ENCODE data around the gene TP63. TPM values are rescaled to one million over a fixed set of nuclear protein-coding genes. Genes with fewer than 3 reads are reported as not detected.
A peak's percentile ranks its signal among the peaks of the same experiment; 100 is the strongest.

Gene TP63
- total RNA-seq, 2 donors from 2014 or later = 0.24 to 0.30 TPM

DNA sequence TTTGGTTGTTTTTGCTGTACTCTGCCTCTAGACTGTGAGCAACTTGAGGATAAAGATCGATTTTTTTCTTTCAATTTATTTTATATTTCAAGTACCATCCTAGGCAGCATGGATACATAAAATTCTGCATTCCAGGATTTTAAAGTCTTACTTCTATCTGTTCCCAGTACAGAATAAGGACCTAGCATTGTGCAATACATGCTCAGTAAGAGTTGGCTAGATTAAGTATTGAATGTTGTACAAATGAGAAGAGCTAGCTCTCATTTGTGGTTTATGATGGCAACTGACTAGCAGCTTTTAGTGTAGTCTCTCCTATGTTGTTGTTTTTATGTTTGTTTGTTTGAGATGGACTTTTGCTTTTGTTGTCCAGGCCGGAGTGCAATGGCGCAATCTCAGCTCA, 222.7 kb downstream of the TP63 start:
- H3K27ac ChIP-seq = no peak overlapping the region
- TF ChIP-seq, protein P1, sequence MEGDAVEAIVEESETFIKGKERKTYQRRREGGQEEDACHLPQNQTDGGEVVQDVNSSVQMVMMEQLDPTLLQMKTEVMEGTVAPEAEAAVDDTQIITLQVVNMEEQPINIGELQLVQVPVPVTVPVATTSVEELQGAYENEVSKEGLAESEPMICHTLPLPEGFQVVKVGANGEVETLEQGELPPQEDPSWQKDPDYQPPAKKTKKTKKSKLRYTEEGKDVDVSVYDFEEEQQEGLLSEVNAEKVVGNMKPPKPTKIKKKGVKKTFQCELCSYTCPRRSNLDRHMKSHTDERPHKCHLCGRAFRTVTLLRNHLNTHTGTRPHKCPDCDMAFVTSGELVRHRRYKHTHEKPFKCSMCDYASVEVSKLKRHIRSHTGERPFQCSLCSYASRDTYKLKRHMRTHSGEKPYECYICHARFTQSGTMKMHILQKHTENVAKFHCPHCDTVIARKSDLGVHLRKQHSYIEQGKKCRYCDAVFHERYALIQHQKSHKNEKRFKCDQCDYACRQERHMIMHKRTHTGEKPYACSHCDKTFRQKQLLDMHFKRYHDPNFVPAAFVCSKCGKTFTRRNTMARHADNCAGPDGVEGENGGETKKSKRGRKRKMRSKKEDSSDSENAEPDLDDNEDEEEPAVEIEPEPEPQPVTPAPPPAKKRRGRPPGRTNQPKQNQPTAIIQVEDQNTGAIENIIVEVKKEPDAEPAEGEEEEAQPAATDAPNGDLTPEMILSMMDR (IDR thresholded peaks at IDR 0.05) = no peak
- H3K4me1 ChIP-seq = peaks cover 0 to 5% of the 10 kb centered on the region in 2 donors
- no peak overlapping the region for H3K4me3 ChIP-seq
- H3K27me3 ChIP-seq = no peaks in the 10 kb centered on the region
- no peaks in the 10 kb centered on the region for H3K36me3 ChIP-seq
- DNase-seq (ENCODE audit: low spot score) = no peak
- H3K9me3 ChIP-seq = no peaks in the 10 kb centered on the region

DNA sequence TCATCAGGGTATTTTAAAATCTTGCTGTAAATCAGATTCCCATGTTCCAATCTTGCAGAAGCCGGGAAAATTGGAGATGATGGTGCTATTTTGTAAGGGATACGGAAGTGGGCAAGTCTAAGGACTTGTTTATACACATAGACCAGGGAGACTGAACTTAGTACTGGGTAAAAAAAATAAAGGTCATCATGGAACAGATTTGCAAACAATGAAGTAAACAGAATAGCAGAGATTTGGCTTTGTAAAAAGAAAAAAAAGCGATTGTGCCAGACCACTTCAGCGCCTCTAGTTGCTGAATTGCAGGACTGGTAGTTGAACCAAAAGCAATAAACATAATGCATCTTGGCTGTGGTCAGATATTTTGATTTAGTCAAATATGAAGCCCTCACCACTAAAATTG, 229.1 kb downstream of the TP63 start:
- TF ChIP-seq, protein P1 (IDR thresholded peaks at IDR 0.05) = no peak
- H3K9me3 ChIP-seq = no peaks in the 10 kb centered on the region
- H3K4me1 ChIP-seq = peaks cover 0 to 5% of the 10 kb centered on the region in 2 donors
- H3K4me3 ChIP-seq = no peak overlapping the region
- DNase-seq (ENCODE audit: low spot score) = no peak
- H3K27ac ChIP-seq = no peak overlapping the region
- no peaks in the 10 kb centered on the region for H3K27me3 ChIP-seq
- H3K36me3 ChIP-seq = no peaks in the 10 kb centered on the region

DNA sequence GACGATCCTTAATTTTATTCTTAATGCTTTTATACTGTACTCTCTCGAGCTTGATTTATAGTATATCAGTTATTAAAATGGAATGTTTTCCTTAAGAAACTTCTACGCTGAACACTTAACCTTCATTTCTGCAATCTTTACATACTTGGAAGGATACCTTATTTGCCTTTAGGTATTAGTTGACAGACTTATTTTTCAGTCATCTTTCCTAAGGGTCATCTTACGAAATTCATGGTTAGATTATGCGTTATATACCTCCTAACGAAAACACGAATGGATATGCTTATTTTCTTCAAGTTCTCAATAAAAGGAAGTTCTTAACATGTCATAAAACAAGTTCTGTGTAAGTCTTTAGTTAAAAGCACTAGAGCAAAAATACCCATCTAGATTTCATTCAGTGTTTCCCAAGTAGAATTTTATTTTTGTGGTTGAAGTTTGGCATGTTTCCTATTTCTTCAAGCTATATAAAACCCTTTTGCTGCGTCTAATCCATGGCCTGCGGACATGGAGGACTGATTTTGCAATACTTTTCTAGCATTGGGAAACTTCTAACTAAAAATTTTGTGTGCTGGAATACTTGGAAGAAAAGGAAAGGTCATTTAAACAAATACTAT, 231.3 kb downstream of the TP63 start:
- no peak overlapping the region for H3K27ac ChIP-seq
- TF ChIP-seq, protein P1 (IDR thresholded peaks at IDR 0.05) = no peak

DNA sequence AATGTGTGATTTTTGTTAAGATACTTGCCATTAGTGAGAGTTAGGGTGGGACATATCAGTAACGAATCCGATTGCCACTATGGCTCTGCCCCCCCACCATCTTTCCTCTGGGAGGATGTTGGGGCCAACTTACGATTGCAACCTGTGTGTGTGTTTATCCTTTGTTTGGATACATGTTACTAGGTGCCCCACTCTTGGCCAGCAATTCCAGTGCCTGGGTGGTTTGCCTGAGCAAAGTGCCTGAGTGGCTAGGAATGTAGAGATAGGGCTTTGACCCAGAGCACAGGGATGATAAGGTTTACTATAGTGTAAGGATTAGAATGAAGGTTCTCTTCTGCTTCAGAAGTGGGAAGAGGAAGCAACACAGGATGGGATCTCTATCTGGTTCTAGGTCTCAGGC, 231.8 kb downstream of the TP63 start:
- Histone ChIP-seq H3K4me1 (peaks cover 0 to 5% of the 10 kb centered on the region in 2 donors), H3K4me3 (no peak overlapping the region), H3K9me3 (no peaks in the 10 kb centered on the region), H3K27me3 (no peaks in the 10 kb centered on the region), H3K36me3 (no peaks in the 10 kb centered on the region), H3K27ac (no peak overlapping the region)
- peak; percentile 61 for DNase-seq (ENCODE audit: low spot score)
- TF ChIP-seq, protein P1 (IDR thresholded peaks at IDR 0.05) = no peak

More for the DNA sequence above, 231.3 kb downstream of the TP63 start:
- no peaks in the 10 kb centered on the region for H3K36me3 ChIP-seq
- peaks cover 0 to 5% of the 10 kb centered on the region in 2 donors for H3K4me1 ChIP-seq
- DNase-seq (ENCODE audit: low spot score) = no peak
- no peaks in the 10 kb centered on the region for H3K9me3 ChIP-seq
- no peak overlapping the region for H3K4me3 ChIP-seq
- no peaks in the 10 kb centered on the region for H3K27me3 ChIP-seq

DNA sequence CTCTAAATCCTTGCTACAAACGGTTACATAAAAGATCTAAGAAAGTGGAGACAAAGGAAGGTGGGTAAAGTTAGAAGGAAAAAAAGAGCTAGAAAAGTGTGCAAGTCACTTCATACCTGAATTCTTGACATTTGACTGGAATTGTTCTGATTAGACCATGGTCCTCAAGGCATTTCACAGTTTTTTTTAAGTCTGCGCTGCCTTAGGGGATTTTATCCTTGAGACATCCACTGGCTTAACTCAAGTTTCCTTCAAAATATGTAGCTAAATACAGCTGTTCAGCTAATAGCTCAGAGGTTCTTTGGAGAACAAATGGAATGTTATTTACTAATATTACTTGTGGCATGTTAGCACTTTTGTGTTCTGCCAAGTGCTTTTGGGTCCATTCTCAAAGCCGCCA, 236.9 kb downstream of the TP63 start:
- H3K36me3 ChIP-seq = no peaks in the 10 kb centered on the region
- H3K27me3 ChIP-seq = no peaks in the 10 kb centered on the region

More for the DNA sequence above, 236.9 kb downstream of the TP63 start:
- no peak overlapping the region for H3K27ac ChIP-seq
- DNase-seq (ENCODE audit: low spot score) = no peak
- H3K4me3 ChIP-seq = no peak overlapping the region
- TF ChIP-seq, protein P1 (IDR thresholded peaks at IDR 0.05) = no peak
- H3K9me3 ChIP-seq = no peaks in the 10 kb centered on the region
- peaks cover 0 to 5% of the 10 kb centered on the region in 2 donors for H3K4me1 ChIP-seq
